H1 (cell line): ENCODE data around the gene MBD5. TPM values are rescaled to one million over a fixed set of nuclear protein-coding genes. Genes with fewer than 3 reads are reported as not detected.

Experiments used
- CTCF ChIA-PET: fragments of 300-600 bp; sonication (Branson Sonifier 250); formaldehyde crosslinking; loops from one replicate; lab custom pipeline; 2021; ENCODE audit not compliant: partially characterized antibody; lab: Charles Lee
- POLR2A ChIA-PET: fragments of 300-600 bp; sonication (Branson Sonifier 250); formaldehyde crosslinking; loops from one replicate; lab custom pipeline; 2021; ENCODE audit warnings: inconsistent platforms; ENCODE audit not compliant: partially characterized antibody; lab: Charles Lee
- DNase-seq, 2 experiments: peaks; one replicate each; pipeline versions ENCODE4 v3.0.0 to v3.0.0-alpha.2; 2010 to 2022; ENCODE audit warnings: low spot score in 2 of 2, low read depth in 1 of 2, mixed read lengths in 1 of 2
- FAIRE-seq: peaks from 2 replicates; lab custom pipeline; 2011; peaks lifted over from hg19 to GRCh38; lab: Jason Lieb, UNC
- H2AFZ ChIP-seq: 2 replicates; pipeline ENCODE4 v1.8.1; 2012; ENCODE audit warnings: low read length, inconsistent platforms
- H2AK5ac ChIP-seq: 2 replicates; pipeline ENCODE4 v1.6.1; 2013; ENCODE audit warnings: low read depth, low read length
- H2BK120ac ChIP-seq: replicated peaks from 2 replicates; pipeline ENCODE3; 2013; ENCODE audit warnings: low read depth, low read length, inconsistent platforms
- H2BK12ac ChIP-seq: 2 replicates; pipeline ENCODE4 v1.6.1; 2013; ENCODE audit warnings: low read depth, low read length
- H2BK15ac ChIP-seq: 2 replicates; pipeline ENCODE4 v1.6.1; 2013; ENCODE audit warnings: low read length
- H2BK20ac ChIP-seq: 2 replicates; pipeline ENCODE4 v1.6.1; 2013; ENCODE audit warnings: low read length
- H2BK5ac ChIP-seq: 2 replicates; pipeline ENCODE4 v1.6.1; 2013; ENCODE audit warnings: low read depth, low read length
- H3K14ac ChIP-seq: 2 replicates; pipeline ENCODE4 v1.6.1; 2013; ENCODE audit warnings: inconsistent platforms; ENCODE audit not compliant: insufficient read length
- H3K18ac ChIP-seq: 2 replicates; pipeline ENCODE4 v1.6.1; 2013; ENCODE audit warnings: low read length; ENCODE audit errors: extremely low read depth
- H3K23ac ChIP-seq: 2 replicates; pipeline ENCODE4 v1.6.1; 2013; ENCODE audit warnings: inconsistent platforms; ENCODE audit not compliant: insufficient read length
- H3K23me2 ChIP-seq: 2 replicates; pipeline ENCODE4 v1.6.1; 2013; ENCODE audit warnings: low read depth, low read length
- H3K27ac ChIP-seq: 2 replicates; pipeline ENCODE4 v1.6.1; 2011; ENCODE audit warnings: low read depth, low read length, inconsistent platforms
- H3K27me3 ChIP-seq, 4 experiments: replicated peaks in 1 of 4; 1 replicate in 1 of 4; 2 replicates in 3 of 4; pipeline versions ENCODE4 v1.6.1 to v1.8.1; 2011 to 2013; ENCODE audit warnings: low read length in 3 of 4, mild to moderate bottlenecking in 3 of 4, inconsistent platforms in 2 of 4, mixed read lengths in 2 of 4, moderate library complexity in 1 of 4; ENCODE audit not compliant: control insufficient read depth in 3 of 4, insufficient read depth in 3 of 4; ENCODE audit errors: extremely low read depth in 1 of 4
- H3K36me3 ChIP-seq, 4 experiments: 2 replicates each; pipeline versions ENCODE4 v1.6.1 to v1.8.1; 2011 to 2013; ENCODE audit warnings: mild to moderate bottlenecking in 4 of 4, low read length in 3 of 4, moderate library complexity in 2 of 4, control low read depth in 1 of 4, inconsistent platforms in 1 of 4; ENCODE audit not compliant: insufficient read depth in 4 of 4, control insufficient read depth in 2 of 4
- H3K4ac ChIP-seq: replicated peaks from 2 replicates; pipeline ENCODE3; 2013; ENCODE audit warnings: low read length, low read depth, mixed read lengths, inconsistent platforms; ENCODE audit not compliant: insufficient read length
- H3K4me1 ChIP-seq, 4 experiments: replicated peaks in 1 of 4; 1 replicate in 1 of 4; 2 replicates in 3 of 4; pipeline versions ENCODE4 v1.6.1 to v1.8.1; 2011 to 2013; ENCODE audit warnings: low read length in 3 of 4, inconsistent platforms in 2 of 4, mixed read lengths in 1 of 4; ENCODE audit not compliant: insufficient read depth in 4 of 4, control insufficient read depth in 3 of 4
- H3K4me2 ChIP-seq, 2 experiments: 2 replicates each; pipeline versions ENCODE4 v1.6.1 to v1.8.1; 2011 to 2013; ENCODE audit warnings: low read depth in 2 of 2, low read length in 2 of 2, control low read depth in 1 of 2, inconsistent platforms in 1 of 2, mild to moderate bottlenecking in 1 of 2; ENCODE audit not compliant: insufficient read depth in 1 of 2
- H3K4me3 ChIP-seq, 4 experiments: fragments of 200-600, 300-600 bp in 1 of 4; sonication (generic), shearing (Covaris generic), sonication (Bioruptor Twin) in 1 of 4; 2 replicates each; pipeline versions ENCODE4 v1.5.1 to v1.8.1; 2011 to 2016; ENCODE audit warnings: low read length in 4 of 4, low read depth in 3 of 4, control low read depth in 2 of 4, inconsistent platforms in 2 of 4, mild to moderate bottlenecking in 2 of 4, mixed read lengths in 1 of 4, moderate library complexity in 1 of 4; ENCODE audit not compliant: insufficient read depth in 2 of 4; ENCODE audit errors: extremely low read depth in 1 of 4
- H3K56ac ChIP-seq: replicated peaks from 2 replicates; pipeline ENCODE3; 2013; ENCODE audit warnings: low read depth, mild to moderate bottlenecking, mixed read lengths, low read length, inconsistent platforms; ENCODE audit not compliant: insufficient read length
- H3K79me1 ChIP-seq: 2 replicates; pipeline ENCODE4 v1.6.1; 2013; ENCODE audit warnings: low read depth, low read length, control low read depth
- H3K79me2 ChIP-seq, 2 experiments: 2 replicates each; pipeline versions ENCODE4 v1.6.1 to v1.8.1; 2012 to 2013; ENCODE audit warnings: low read length in 2 of 2, mild to moderate bottlenecking in 2 of 2, inconsistent platforms in 1 of 2; ENCODE audit not compliant: insufficient read depth in 2 of 2, control insufficient read depth in 1 of 2
- H3K9ac ChIP-seq, 4 experiments: replicated peaks in 1 of 4; 1 replicate in 1 of 4; 2 replicates in 3 of 4; pipeline versions ENCODE4 v1.6.1 to v1.8.1; 2011 to 2013; ENCODE audit warnings: low read depth in 3 of 4, low read length in 3 of 4, control low read depth in 2 of 4, mild to moderate bottlenecking in 2 of 4, moderate library complexity in 2 of 4, inconsistent platforms in 1 of 4; ENCODE audit errors: extremely low read depth in 1 of 4
- H3K9me3 ChIP-seq, 2 experiments: 2 replicates each; pipeline versions ENCODE4 v1.6.1 to v1.8.1; 2012 to 2013; ENCODE audit warnings: mild to moderate bottlenecking in 2 of 2, moderate library complexity in 2 of 2, control low read depth in 1 of 2, inconsistent platforms in 1 of 2, low read depth in 1 of 2, low read length in 1 of 2, mixed read lengths in 1 of 2; ENCODE audit not compliant: insufficient read depth in 2 of 2
- H4K20me1 ChIP-seq, 2 experiments: replicated peaks in 1 of 2; 2 replicates each; pipeline versions ENCODE3 to v1.8.1; 2011 to 2013; ENCODE audit warnings: inconsistent platforms in 2 of 2, low read length in 2 of 2, mild to moderate bottlenecking in 1 of 2; ENCODE audit not compliant: insufficient read depth in 2 of 2, control insufficient read depth in 1 of 2
- H4K5ac ChIP-seq: 2 replicates; pipeline ENCODE4 v1.6.1; 2013; ENCODE audit warnings: low read length, low read depth, mixed read lengths, inconsistent platforms; ENCODE audit not compliant: insufficient read length
- H4K8ac ChIP-seq: 2 replicates; pipeline ENCODE4 v1.8.0; 2013; ENCODE audit warnings: mild to moderate bottlenecking, moderate library complexity, low read length, inconsistent platforms; ENCODE audit not compliant: insufficient read depth; ENCODE audit errors: extremely low read depth
- H4K91ac ChIP-seq: replicated peaks from 2 replicates; pipeline ENCODE3; 2013; ENCODE audit warnings: low read length, mixed read lengths, inconsistent platforms; ENCODE audit not compliant: insufficient read length
- BRCA1 ChIP-seq: IDR thresholded peaks from 2 replicates; pipeline ENCODE4 v1.6.1; 2012; ENCODE audit warnings: low read depth, low read length, improper control_type of control experiment
- E2F6 ChIP-seq: IDR thresholded peaks from 2 replicates; pipeline ENCODE4 v1.6.1; 2012; ENCODE audit warnings: inconsistent platforms
- HDAC2 ChIP-seq, 2 experiments: fragments of 300-600 bp in 1 of 2; sonication (generic) in 1 of 2; IDR thresholded peaks; 2 replicates each; pipeline ENCODE4 v1.6.1; 2011 to 2012; ENCODE audit warnings: low read depth in 2 of 2, low read length in 2 of 2, mild to moderate bottlenecking in 2 of 2, moderate library complexity in 2 of 2, borderline replicate concordance in 1 of 2, inconsistent platforms in 1 of 2
- HDAC6 ChIP-seq: IDR thresholded peaks from one replicate; pipeline ENCODE4 v1.7.1; 2012; ENCODE audit warnings: low read depth, mild to moderate bottlenecking, inconsistent platforms, low read length, moderate library complexity
- RAD21 ChIP-seq, 2 experiments: IDR thresholded peaks in 1 of 2; conservative IDR thresholded peaks in 1 of 2; 2 replicates each; pipeline ENCODE4 v1.6.1; 2011; ENCODE audit warnings: low read depth in 2 of 2, low read length in 2 of 2, improper control_type of control experiment in 1 of 2, inconsistent platforms in 1 of 2, mild to moderate bottlenecking in 1 of 2, moderate library complexity in 1 of 2
- SIN3A ChIP-seq, 2 experiments: IDR thresholded peaks in 1 of 2; conservative IDR thresholded peaks in 1 of 2; 2 replicates each; pipeline ENCODE4 v1.6.1; 2011 to 2012; ENCODE audit warnings: low read length in 2 of 2, improper control_type of control experiment in 1 of 2, low read depth in 1 of 2, mild to moderate bottlenecking in 1 of 2
- SP1 ChIP-seq: IDR thresholded peaks from 2 replicates; pipeline ENCODE4 v1.6.1; 2011; ENCODE audit warnings: low read depth, low read length
- TAF1 ChIP-seq: IDR thresholded peaks from 2 replicates; pipeline ENCODE4 v1.6.1; 2011; ENCODE audit warnings: mild to moderate bottlenecking, low read depth, low read length
- USF2 ChIP-seq: IDR thresholded peaks from 2 replicates; pipeline ENCODE4 v1.6.1; 2011; ENCODE audit warnings: low read length, improper control_type of control experiment
- YY1 ChIP-seq: IDR thresholded peaks from 2 replicates; pipeline ENCODE4 v1.6.1; 2011; ENCODE audit warnings: low read depth, mild to moderate bottlenecking, low read length
- WGBS, 2 experiments: shearing (Covaris generic) in 1 of 2; methylation state at CpG; one replicate each; pipeline versions ENCODE4 v1.1.6 to v1.1.7; 2013 to 2015; ENCODE audit warnings: low lambda C conversion rate in 2 of 2, mixed read lengths in 2 of 2, inconsistent platforms in 1 of 2, low coverage in 1 of 2, missing lambda C conversion rate in 1 of 2; ENCODE audit not compliant: insufficient replicate concordance in 2 of 2, insufficient coverage in 1 of 2, insufficient read length in 1 of 2; ENCODE audit errors: extremely low coverage in 1 of 2, missing lambda C conversion rate in 1 of 2; 5-methylcytosine and 5-hydroxymethylcytosine counted together
- polyA plus RNA-seq, 7 experiments: library from polyadenylated mRNA; depleted of rRNA in 3 of 7; stranded (reverse) in 5 of 7; unstranded in 2 of 7; fragments of >200 nt in 5 of 7; fragments of 200-250 nt in 2 of 7; gene quantifications; 1 replicate in 5 of 7; 2 replicates in 1 of 7; 4 replicates in 1 of 7; pipeline versions ENCODE4 v1.2.1 to v1.2.3, GENCODE V29; 2011 to 2013; ENCODE audit warnings: missing spikeins in 2 of 7, mixed read lengths in 2 of 7
- total RNA-seq: library from RNA; stranded (reverse); fragmentation: NEBNext Ultra II Directional; extraction: Animal tissue kit (Norgen Biotek cat#: 25700); gene quantifications from 2 replicates; pipeline ENCODE4 v1.2.1, GENCODE V29; 2021

MBD5 gene
- total and polyA plus RNA-seq, 2 of the 8 experiments (the other 6 are each of a cell fraction or from before 2014, with no cell fraction given): 9.7 to 29.4 TPM

GRCh38 chr2:148509288-148509902 lies 488.5 kb downstream of the MBD5 start:
- Histone ChIP-seq H3K4me1 (peaks cover 0 to 2% (median 0%) of the 10 kb centered on the region in 4 experiments; a peak in 1 of 7 replicates), H2BK120ac (no peak overlapping the region), H4K20me1 (no peaks in the 10 kb centered on the region), H4K91ac (no peak overlapping the region), H3K23me2 (no peaks in the 10 kb centered on the region), H3K79me1 (no peaks in the 10 kb centered on the region), H2AFZ (peak overlapping the region; percentile 12; the same call in 1 of the 2 replicates), H3K9me3 (no peaks in the 10 kb centered on the region), H3K9ac (no peak overlapping the region), H4K8ac (no peak overlapping the region), H3K56ac (no peak overlapping the region), H3K79me2 (no peaks in the 10 kb centered on the region), H2AK5ac (no peak overlapping the region), H3K36me3 (no peaks in the 10 kb centered on the region), H3K4me2 (no peak overlapping the region), H2BK20ac (no peak overlapping the region), H3K4me3 (no peak overlapping the region), H3K4ac (no peak overlapping the region), H3K14ac (no peak overlapping the region), H4K5ac (no peak overlapping the region), H3K27me3 (no peaks in the 10 kb centered on the region), H2BK5ac (no peak overlapping the region), H2BK15ac (no peak overlapping the region), H2BK12ac (no peak overlapping the region), H3K27ac (no peak overlapping the region), H3K18ac (no peak overlapping the region), H3K23ac (no peak overlapping the region)
- CTCF ChIA-PET: interaction anchor here (0.5 to 3.2 kb wide), 68 partner anchors 9 to 1466 kb away, joined by 3 to 21 read pairs (median 3); partner anchors contain the start of genes MBD5 and ORC4
- DNase-seq (peak; percentile 71 to 91), FAIRE-seq (peak; percentile 81)
- POLR2A ChIA-PET: interaction anchor here (1.0 to 1.2 kb wide), 2 partner anchors 9 to 26 kb away, joined by 3 to 4 read pairs; no protein-coding TSS in a partner anchor
- 25% methylated on average over 14 of the region's 14 CpGs; no CpG with 5 or more reads in 1 of the 2 experiments for WGBS, 2 experiments
- peak; percentile 72 for TF ChIP-seq YY1
- no peak for TF ChIP-seq USF2
- peak; percentile 63 for TF ChIP-seq E2F6
- 0 out of 4 replicates have a peak, but pooled peaks of 1 of the 2 experiments have one; percentile 39 for TF ChIP-seq SIN3A (conservative IDR thresholded peaks at IDR 0.05 in 1 of 2, IDR thresholded peaks at IDR 0.05 in 1 of 2; ENCODE audit: low read depth in 1 of 2, low read length in 2 of 2)
- TF ChIP-seq TAF1: no peak
- no peak for TF ChIP-seq HDAC6
- TF ChIP-seq HDAC2 (IDR thresholded peaks at IDR 0.05; ENCODE audit: borderline replicate concordance in 1 of 2, low read depth in 2 of 2, low read length in 2 of 2): no peak
- TF ChIP-seq SP1: no peak
- no peak for TF ChIP-seq BRCA1
- peak; percentile 98 to 99 for TF ChIP-seq RAD21 (IDR thresholded peaks at IDR 0.05 in 1 of 2, conservative IDR thresholded peaks at IDR 0.05 in 1 of 2; ENCODE audit: low read depth in 2 of 2, low read length in 2 of 2)
